HTERT RPE-1 (cell line): Measurements from ENCODE around the gene CCM2.

ENCODE experiments used
- in situ Hi-C: fragments of 300-500 bp; cut with MboI; formaldehyde crosslinking; loops from 4 replicates; pipeline ENCODE4 v1.14.3; 2020; ENCODE audit warnings: low sequenced_read_pairs

The CCM2 gene

DNA sequence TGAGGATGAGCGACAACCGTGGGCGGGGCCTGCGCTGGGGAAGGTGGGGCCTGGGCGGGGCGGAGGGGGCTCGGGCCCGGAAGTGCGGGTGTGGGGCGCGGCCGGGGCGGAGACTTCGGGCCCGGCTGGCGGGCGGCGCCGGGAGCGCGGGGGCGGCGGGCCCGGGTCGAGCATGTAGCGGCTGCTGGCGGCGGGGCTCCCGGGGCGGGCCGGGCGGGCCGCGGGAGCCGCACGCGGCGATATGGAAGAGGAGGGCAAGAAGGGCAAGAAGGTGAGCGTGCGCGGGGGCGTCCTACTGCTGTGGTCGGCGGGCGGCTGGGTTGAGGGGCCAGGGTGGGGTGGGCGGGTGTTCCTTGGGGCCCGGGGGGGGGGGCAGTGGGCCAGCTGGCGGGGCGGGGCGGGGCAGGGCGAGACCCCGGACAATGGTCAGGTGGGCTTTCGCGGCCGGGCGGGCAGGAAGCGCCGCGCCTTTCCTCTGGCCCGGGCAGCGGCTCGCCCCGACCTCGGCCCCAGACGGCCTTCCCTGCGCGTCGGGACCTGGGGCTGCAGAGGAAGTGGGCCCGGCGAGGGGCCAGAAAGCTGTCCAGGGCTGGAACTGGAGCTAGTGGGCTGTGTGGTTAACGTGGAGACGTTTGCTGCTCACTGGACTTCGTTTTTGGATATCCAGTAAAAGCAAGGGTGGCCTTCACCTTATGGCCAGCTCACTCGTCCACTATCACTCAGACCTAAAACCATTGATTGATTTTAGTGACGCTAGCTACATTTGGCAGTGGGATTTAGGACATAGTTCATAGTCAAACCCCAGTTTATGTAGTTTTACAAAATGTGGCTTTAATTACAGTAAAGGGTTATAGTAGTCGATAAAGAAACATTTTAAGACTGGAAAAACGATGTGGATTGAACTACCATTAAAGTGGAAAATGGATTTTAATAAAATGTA lies at the start of gene CCM2:
CCM2 (plus strand) TSS at position 109 of the 940 bp plus-strand sequence; CDS start at position 242, 133 bp downstream.
- in situ Hi-C loops: no loop called here

DNA sequence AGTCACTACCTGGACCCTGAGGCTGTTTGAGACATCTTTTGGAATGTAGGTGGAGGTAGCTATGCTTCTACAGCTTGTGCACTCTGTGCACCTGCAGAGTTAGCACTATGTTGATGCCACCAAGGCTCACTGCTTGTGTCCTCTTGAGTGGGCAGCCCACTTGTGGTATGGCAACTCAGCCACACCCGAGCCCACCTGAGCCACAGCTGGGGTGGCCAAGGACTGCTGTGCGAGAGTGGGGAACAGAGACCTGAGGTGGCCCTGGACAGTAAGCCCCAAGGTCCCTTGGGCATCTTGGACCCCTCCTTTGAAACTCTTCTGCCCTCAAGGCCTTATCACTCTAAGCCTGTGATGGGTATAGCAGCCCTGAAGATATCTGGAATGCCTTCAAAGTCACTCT lies 46.8 kb upstream of the CCM2 start:
- in situ Hi-C loops: no loop called here

DNA sequence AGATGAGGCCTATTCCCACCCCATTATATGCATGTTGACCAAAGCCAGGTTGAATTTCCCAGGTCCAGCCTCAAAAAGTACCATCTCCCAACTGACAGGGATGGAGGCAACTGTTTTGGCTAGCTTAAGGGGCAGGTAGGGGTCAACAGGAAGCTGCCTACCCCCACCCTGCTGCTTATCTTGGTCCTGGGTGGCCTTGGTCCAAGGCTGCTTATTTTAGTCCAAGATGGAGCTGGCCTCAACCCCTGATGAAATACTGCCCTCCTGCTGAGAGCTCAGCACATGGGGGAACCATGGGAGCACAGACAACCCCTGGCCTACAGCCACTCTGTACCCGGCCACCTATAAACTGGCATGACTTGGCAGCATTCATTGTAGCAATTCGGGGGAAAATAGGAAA lies 44.3 kb upstream of the CCM2 start:
- in situ Hi-C loops: no loop called here

DNA sequence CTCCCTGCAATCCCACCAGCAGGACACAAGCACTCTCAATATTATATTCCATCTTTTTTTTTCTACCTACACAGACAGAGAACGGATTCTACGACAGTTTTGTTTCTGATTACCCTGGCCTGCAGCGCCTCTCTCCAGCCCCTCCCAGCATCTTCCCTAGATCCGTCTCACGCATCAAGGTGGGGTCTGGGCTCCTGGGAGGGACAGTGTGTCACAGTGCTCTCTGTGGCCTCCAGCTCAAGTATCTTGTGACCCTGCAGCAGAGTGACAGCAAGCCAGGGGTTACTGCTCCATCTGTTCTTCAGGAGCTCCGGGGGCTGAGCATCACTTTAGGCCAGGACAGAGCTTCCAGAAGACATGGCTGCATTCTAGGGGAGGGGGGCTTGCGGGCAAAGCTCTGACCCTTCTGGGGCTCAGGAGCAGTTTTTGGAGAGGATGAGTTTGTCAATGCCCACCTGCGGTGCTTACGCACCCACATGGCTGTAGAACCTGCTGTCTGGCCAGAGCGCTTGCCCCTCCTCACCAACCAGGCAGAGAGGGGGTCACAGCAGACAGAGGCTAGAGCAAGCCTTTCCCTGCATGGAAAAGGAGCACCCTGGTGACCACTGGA lies 43.7 kb upstream of the CCM2 start:
- in situ Hi-C loops: no loop called here

DNA sequence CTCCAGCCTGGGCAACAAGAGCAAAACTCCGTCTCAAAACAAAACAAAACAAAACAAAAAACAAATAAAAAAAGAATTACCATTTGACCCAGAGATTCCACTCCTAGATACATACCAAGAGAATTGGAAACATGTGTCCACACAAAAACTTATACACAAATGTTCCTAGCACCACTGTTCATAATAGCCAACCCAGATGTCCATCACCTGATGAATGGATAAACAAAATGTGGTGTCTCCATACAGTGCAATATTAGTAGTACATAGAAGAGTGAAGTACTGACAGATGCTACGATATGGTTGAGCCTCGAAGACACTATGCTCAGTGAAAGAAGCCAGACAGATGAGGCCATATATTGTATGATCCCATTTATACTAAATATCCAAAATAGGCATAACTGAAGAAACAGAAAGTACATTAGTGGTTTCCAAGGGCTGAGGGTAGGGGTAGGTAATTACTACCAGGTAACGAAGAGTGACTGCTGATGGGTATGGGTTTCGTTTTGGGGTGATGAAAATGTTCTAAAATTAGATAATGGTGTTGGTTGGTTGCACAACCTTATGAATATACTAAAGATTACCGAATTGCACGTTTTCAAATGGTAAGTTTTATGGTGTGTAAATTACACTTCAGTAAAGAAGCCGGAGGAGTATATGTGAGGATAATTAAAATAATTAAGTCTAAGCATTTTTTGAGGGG lies 41.2 kb upstream of the CCM2 start:
- in situ Hi-C loops: no loop called here

DNA sequence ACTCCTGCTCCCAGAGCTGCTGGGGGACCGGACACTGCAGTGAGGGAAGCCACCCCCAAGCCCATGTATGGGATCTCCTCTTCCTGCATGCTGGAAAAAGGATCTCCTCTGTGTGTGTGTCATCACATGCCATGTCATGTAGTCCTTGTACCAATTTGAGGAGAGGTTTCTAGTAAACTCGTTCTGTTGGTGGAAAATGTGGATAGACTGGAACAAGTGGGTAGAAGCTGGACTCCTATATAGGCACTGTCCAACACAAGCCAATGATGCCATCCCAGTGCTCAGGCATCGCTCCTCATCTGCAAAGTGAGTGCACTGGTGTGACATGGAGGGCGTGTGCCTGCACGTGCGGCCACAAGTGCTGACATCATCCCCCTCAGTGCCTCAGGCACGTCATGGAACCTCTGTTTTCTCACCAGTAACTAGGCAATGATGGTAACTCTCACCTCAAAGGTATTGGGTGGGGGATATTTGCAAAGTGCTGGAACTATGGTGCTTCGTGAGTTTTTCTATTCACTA lies 40.5 kb upstream of the CCM2 start:
- in situ Hi-C loops: no loop called here

DNA sequence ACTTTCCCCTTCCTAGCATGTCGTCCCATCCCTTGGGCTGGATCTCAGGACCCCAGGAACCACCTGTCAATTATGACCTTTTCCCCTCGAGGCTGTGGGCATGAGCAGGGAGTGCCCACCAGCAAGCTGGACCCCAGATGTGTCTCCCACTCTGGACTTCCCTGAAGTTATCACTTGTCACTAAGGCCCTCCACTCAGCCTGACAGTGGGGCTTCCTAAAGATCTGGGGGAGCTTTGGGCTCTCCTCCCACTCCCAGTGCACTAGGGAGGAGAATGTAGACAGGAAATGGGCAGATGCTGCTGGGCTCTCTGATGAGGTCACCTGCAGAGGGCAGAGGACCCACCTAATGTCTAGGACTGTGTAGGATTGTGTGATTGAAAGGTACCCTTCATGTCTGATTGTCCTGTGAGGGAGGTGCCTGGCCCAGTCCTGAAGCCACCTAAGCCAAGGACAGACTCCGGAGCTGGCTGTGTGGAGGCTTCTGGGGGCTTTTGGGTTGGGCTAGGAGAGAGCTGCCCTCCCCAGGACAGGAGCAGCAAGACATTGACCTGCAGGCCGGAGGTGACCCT lies 39.9 kb upstream of the CCM2 start:
- in situ Hi-C loops: no loop called here

DNA sequence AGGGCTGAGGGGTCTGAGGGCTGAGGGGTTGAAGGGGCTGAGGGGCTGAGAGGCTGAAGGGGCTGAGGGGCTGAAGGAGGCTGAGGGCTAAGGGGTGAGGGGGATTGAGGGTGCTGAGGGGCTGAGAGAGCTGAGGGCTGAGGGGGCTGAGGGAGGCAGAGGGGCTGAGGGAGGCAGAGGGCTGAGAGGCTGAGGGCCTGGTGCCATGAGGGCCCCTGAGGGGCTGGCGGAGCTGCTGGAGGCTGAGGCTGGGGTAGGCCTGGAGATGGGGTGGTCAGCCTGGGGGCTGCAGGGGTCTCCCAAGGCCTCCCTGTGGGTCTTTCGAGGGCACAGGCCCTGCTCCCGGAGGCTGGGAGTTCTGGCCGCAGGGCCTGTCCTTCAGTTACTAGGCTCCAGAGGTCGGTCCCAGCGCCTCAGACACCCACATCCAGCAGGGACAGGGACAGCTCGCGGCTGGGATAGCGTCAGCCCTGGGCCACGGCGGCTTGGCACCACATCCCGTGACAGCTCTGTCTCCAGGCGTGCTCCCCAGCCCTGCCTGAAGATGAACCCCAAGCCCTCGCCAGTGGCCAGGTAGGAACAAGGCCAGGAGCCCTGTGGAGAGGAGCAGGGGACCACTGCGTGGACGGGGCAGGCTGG lies 38.0 kb upstream of the CCM2 start:
- in situ Hi-C loops: no loop called here

DNA sequence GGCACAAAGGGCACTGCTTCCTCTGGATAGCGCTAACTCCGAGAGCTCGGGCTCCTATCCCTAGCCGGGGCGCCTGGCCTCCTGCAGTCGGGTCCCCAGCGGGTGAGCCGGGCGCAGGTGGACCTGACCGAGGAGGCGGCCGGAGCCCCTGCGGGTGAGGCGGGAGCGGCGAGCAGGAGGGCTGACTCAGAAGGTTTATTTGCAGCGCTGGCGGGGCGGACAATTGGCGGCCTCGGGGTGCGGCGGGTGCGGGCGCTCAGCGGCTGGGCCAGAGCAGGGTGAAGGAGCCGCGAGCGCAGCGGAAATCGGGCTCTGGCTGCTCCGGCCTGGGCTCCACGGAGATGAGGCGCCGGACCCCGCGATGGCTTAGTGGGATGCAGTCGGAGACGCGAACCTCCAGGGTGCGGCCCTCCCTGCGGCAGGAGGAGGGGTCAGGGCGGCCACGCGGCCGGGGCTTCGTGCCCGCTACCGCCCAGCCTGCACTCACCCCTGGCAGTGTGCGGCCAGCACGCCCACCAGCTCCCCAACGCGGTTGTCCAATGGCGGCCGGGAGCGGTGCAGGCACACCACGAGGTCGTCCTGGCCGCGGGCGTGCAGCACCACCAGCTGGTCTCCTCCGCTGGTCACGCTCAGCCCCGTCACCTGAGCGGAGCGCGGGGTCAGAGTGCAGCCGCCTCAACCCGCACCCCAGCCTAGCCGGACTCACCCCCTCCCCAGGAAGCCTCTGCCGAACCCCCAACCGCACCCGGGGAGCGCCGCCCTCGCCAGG lies 37.3 kb upstream of the CCM2 start:
- in situ Hi-C loops: no loop called here

DNA sequence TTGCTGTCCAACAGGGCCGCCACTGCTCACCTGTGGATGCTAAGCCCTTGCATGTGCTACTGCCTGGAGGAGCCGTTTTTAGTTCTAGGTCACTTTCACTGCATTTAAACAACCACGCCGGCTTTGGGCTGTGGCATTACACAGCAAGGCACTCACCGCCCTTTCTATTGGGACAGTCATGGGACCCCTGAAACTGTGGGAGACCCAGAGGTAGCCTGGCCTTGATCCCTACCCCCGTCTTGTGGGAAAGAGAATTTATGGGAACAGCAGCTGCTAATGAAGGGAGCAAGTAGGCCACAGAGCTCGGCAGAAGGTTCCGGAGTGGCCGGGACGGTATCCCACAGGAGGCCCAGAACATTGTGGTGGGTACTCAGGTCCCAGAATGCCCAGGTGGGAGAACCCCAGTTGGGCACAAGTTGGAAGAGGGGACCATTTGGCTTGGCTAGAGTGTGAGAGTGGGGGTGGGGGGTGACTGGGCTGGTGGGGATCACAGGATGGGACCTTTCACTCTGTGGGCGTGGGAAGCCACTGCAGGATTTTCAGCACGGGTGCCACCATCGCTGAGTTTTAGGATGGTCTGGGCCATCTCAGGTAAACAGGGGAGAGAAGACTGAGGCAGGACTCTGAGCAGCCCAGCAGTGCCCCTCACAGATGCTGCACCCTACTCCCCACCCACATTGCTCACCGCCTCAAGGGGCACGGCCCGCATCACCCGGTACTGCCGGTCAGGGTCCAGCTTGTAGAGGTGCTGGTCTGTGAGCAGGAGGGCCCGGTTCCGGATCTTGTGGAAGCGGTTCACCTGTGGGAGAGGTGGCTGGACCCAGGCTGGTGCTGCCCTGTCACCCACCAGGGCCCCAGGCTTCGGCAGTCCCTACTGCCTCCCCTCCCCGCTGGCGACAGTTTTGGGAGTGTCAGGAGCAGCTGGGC lies 36.4 kb upstream of the CCM2 start:
- in situ Hi-C loops: no loop called here

DNA sequence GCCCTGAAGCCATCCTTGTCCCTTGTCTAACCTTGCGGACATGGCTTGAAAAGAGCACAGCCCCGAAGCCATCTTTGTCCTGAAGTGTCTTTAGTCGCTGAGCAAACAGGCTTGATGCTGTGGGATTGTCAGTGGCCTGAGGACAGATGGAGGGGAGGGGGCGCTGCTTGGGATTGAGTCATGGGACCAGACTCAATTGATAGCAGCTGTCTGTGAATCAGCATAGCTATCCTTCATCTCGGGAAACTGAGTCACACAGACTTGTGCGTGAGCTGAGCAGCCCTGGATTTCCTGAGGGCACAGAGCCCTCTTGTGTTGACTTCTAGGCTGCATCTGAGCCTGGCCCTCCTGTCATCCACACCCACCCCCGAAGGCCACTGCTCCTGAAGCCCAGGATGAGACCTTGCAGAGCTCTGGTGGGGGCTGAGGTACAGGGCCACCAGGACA lies 35.6 kb upstream of the CCM2 start:
- in situ Hi-C loops: no loop called here

DNA sequence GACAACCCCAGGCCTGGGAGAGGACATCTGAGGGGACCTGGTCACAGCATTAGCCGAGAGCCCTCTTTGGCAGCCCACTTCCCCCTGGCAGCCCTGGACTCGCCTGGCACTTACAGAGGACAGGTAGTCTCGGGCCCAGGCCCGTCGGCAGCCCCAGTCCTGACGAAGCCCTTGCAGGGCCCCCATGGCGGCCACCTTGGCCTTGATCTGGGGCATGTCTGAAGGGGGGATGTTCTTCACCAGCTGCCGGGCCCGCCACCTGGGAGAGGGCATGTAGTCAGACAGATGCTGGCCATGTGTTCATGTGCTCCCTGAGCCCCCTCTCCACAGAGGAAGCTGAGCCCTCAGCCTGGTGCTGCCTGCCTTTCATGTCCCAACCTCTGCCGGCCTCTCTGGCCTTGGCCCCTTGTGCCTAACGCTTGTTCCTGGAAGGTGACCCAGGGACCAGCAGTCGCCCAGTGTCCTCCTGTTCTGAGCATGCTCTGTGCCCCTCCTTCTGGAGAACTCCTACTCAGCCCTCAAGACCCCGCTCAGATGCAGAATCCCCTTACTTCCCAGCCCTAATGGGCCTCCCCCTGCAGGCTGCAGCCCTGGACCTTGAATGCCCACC lies 35.1 kb upstream of the CCM2 start:
- in situ Hi-C loops: no loop called here

DNA sequence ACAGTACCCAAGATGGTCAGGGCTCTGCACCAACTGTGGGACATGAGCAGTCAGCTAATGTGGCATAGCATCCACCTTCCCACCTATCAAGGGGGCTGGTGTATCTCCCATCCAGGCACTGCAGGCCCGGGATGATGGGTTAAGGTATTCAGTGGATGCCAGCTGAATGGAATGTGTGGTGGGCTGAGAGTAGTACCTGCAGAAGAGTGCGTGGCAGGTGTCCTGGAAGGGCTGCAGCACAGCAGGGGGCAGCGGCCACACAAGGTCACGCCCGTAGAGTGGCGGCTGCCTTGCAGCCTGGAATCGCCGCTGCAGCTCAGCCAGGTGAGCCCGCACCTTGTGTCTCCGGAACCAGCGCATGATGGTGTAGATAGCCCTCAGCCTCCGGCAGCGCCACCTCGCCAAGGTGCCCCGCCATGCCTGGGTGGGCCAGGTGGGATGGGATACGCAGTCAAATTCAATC lies 34.5 kb upstream of the CCM2 start:
- in situ Hi-C loops: no loop called here

DNA sequence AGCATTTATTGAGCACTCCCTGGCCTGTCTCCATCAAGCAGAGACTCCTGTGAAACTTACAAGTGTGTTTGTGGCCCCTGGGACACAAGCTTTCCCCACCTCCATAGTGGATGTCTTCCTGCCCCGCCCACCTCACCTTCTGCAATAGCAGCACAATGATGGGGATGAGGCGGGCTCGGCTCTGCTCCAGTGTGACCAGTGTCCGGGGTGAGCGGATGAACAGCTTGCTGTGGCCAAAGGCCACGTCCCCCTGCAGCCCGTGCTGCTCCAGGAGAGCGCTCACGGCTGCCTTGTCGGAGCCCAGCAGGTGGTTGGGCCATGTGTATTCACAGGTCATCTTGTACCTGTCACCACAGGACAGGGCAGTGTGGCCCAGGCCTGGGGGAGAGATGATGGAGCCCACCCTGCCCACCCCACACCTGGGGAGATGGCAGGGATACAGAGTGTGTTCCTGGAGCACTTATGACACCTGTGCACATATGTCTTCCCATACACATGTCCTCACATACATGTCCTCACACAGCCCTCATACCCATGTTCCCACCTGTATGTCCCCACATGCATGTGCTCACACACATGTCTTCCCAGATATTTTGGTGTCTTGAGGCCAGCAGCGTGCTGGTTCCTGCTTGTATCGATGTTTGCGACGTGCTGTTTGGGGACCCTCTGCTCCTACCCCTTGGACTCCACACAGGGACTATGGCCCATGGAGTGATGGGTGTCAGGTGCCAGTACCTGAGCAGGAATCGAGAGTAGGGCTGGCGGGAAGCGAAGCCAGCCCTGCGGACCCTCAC lies 33.9 kb upstream of the CCM2 start:
- in situ Hi-C loops: no loop called here

DNA sequence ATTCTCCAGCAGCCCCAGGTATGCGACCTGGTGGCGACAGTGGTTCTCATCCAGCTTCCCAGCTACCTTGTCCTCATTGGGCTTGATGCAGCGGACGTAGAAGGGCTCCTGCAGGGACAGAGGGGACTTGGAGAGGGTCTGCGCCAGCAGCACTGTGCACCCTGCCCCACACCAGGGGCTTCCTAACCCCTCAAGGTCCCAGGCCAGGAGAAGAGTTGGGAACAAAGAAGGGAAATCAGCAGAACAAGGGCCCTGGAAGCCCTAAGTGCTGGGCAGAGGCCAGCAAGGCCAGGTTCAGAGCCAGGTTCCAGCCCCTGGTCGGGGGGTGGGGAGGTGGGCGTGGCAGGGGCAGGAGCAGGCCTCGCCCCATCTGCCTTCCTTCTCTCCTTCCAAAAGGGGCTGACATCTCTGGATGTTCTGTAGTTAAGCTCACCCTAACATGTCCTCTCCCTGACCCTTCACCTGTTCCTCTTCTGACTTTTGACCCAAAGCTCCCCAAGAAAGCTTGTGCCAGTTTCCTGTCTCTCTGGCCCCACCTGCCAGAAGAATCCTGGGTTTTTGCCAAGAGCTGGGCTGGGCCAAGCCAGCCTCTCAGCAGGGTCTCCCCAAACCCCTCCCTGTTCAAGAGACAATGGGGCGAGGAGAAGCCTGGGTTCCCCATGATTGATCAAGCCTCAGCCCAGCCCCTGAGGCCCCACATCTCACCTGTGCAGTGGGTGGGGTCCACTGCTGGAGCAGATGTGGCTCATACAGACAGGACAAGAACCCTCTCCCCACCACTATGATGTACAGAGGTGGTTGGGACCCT lies 33.1 kb upstream of the CCM2 start:
- in situ Hi-C loops: no loop called here

DNA sequence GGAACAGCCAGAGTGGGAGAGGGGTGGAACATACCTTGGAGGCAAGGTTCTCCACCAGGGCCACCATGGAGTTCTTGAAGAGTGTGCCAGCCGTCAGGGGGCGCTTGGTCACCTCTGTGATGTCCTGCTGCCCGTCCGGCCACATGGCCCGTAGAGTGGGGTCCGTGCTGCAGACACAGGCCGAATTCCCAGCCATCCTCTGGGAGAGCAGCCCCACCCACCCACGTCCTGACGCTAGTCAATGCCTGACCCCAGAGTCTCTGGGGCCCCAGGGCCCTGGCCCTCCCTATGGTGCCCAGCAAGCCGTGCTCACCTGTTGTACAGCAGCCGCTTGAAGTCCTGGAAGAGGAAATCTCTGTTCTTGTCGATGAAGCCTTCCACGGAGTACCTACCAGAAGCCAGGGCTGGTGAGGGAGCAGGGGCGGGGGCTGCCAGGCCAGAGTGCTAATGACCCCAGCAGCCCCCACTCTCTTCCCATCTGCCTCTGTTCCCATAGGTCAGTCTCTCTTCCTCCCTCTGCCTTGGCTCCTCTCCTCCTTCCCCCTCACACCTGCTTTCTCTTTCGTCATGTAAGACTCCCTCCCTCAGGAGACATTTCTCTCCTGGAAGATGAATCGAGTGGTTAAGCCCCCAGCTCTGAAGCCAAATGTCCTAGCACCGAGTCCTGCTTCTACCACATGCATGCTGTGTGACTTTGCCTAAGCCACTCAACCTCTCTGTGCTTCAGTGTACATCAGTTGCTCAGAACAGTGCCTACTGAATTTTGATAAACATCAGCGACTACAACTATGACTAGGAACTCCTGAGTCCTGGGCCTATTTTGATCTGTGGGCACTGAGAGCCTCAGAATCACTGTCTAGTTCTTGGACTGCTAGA lies 32.2 kb upstream of the CCM2 start:
- in situ Hi-C loops: no loop called here
